HEK293 (cell line): Measurements from ENCODE around the gene USHBP1.

Experiments
- CTCF ChIA-PET: fragments of 350-600 bp; formaldehyde crosslinking; extraction: SDS; loops from one replicate; lab custom pipeline; 2021; ENCODE audit warnings: antibody characterized with exemption; lab: Yijun Ruan, JAX
- POLR2A ChIA-PET: fragments of 300-600 bp; formaldehyde crosslinking; extraction: SDS; loops from one replicate; lab custom pipeline; 2020; ENCODE audit warnings: antibody characterized with exemption, inconsistent platforms; lab: Yijun Ruan, JAX
- H3K27ac ChIP-seq: fragments of 200-500 bp; sonication (Bioruptor generic); 2 replicates; pipeline ENCODE4 v1.5.1; 2014; ENCODE audit warnings: low read depth, low read length, control low read depth, inconsistent platforms; ENCODE audit errors: extremely low read depth
- H3K36me3 ChIP-seq, 2 experiments: fragments of 200-500 bp in 1 of 2; sonication (Bioruptor generic) in 1 of 2; 1 replicate in 1 of 2; 2 replicates in 1 of 2; pipeline ENCODE4 v1.5.1; 2014 to 2017; ENCODE audit warnings: inconsistent platforms in 2 of 2, low read length in 2 of 2; ENCODE audit not compliant: control insufficient read depth in 2 of 2, insufficient read depth in 1 of 2
- H3K4me1 ChIP-seq: fragments of 200-500 bp; sonication (Bioruptor generic); 2 replicates; pipeline ENCODE4 v1.5.1; 2014; ENCODE audit warnings: mild to moderate bottlenecking, low read length, inconsistent platforms; ENCODE audit not compliant: control insufficient read depth, insufficient read depth
- H3K4me3 ChIP-seq: 2 replicates; pipeline ENCODE4 v1.5.1; 2011; ENCODE audit warnings: low read depth, mild to moderate bottlenecking, control low read depth, low read length, moderate library complexity
- H3K9me3 ChIP-seq: fragments of 200-500 bp; sonication (Bioruptor generic); 2 replicates; pipeline ENCODE4 v1.5.1; 2014; ENCODE audit warnings: low read depth, low read length, inconsistent platforms; ENCODE audit not compliant: control insufficient read depth, insufficient read depth
- BCL11A ChIP-seq: fragments of 450-650 bp; formaldehyde crosslinking; IDR thresholded peaks from 2 replicates; pipeline ENCODE4 v1.5.1; 2016; ENCODE audit warnings: low read depth, missing biosample characterization, missing genetic modification characterization
- GLIS2 ChIP-seq: fragments of 450-650 bp; formaldehyde crosslinking; IDR thresholded peaks from 2 replicates; pipeline ENCODE4 v1.5.1; 2016; ENCODE audit warnings: missing biosample characterization, missing genetic modification characterization
- INSM2 ChIP-seq: fragments of 450-650 bp; formaldehyde crosslinking; IDR thresholded peaks from 2 replicates; pipeline ENCODE4 v1.5.1; 2016; ENCODE audit warnings: missing biosample characterization, missing genetic modification characterization
- KLF16 ChIP-seq: fragments of 450-650 bp; formaldehyde crosslinking; IDR thresholded peaks from 2 replicates; pipeline ENCODE4 v1.5.1; 2017; ENCODE audit warnings: missing biosample characterization, missing genetic modification characterization
- KLF7 ChIP-seq: fragments of 450-650 bp; formaldehyde crosslinking; IDR thresholded peaks from 2 replicates; pipeline ENCODE4 v1.5.1; 2016; ENCODE audit warnings: missing biosample characterization, missing genetic modification characterization, borderline replicate concordance
- KLF9 ChIP-seq: fragments of 450-650 bp; formaldehyde crosslinking; IDR thresholded peaks from 2 replicates; pipeline ENCODE4 v1.5.1; 2016; ENCODE audit warnings: missing biosample characterization, missing genetic modification characterization, low read depth
- SCRT1 ChIP-seq: fragments of 450-650 bp; formaldehyde crosslinking; IDR thresholded peaks from 2 replicates; pipeline ENCODE4 v1.5.1; 2016; ENCODE audit warnings: missing biosample characterization, missing genetic modification characterization, borderline replicate concordance
- TCF7L2 ChIP-seq: IDR thresholded peaks from 2 replicates; pipeline ENCODE4 v1.6.1; 2011; ENCODE audit warnings: low read depth, mild to moderate bottlenecking, inconsistent platforms, low read length, moderate library complexity, borderline replicate concordance
- ZBTB48 ChIP-seq: fragments of 450-650 bp; formaldehyde crosslinking; IDR thresholded peaks from 2 replicates; pipeline ENCODE4 v1.5.1; 2016; ENCODE audit warnings: missing biosample characterization, missing genetic modification characterization
- ZEB2 ChIP-seq: fragments of 450-650 bp; formaldehyde crosslinking; IDR thresholded peaks from 2 replicates; pipeline ENCODE4 v1.5.1; 2016; ENCODE audit warnings: missing biosample characterization, missing genetic modification characterization
- ZIC2 ChIP-seq: fragments of 450-650 bp; formaldehyde crosslinking; IDR thresholded peaks from 2 replicates; pipeline ENCODE4 v1.5.1; 2016; ENCODE audit warnings: missing biosample characterization, missing genetic modification characterization
- ZNF146 ChIP-seq: fragments of 450-650 bp; formaldehyde crosslinking; IDR thresholded peaks from 2 replicates; pipeline ENCODE4 v1.5.1; 2016; ENCODE audit warnings: missing biosample characterization, missing genetic modification characterization
- ZNF16 ChIP-seq: fragments of 450-650 bp; formaldehyde crosslinking; IDR thresholded peaks from 2 replicates; pipeline ENCODE4 v1.5.1; 2016; ENCODE audit warnings: low read depth, missing biosample characterization, missing genetic modification characterization
- ZNF18 ChIP-seq: fragments of 450-650 bp; formaldehyde crosslinking; IDR thresholded peaks from 2 replicates; pipeline ENCODE4 v1.5.1; 2016; ENCODE audit warnings: missing biosample characterization, missing genetic modification characterization
- ZNF335 ChIP-seq: fragments of 450-650 bp; formaldehyde crosslinking; conservative IDR thresholded peaks from 2 replicates; pipeline ENCODE4 v1.5.1; 2016; ENCODE audit warnings: missing biosample characterization, missing genetic modification characterization
- ZNF341 ChIP-seq: fragments of 450-650 bp; formaldehyde crosslinking; IDR thresholded peaks from 2 replicates; pipeline ENCODE4; 2016; ENCODE audit warnings: low read depth, missing biosample characterization, missing genetic modification characterization
- ZNF362 ChIP-seq: fragments of 450-650 bp; formaldehyde crosslinking; IDR thresholded peaks from 2 replicates; pipeline ENCODE4 v1.5.1; 2016; ENCODE audit warnings: missing biosample characterization, missing genetic modification characterization
- ZNF423 ChIP-seq: fragments of 450-650 bp; formaldehyde crosslinking; IDR thresholded peaks from 2 replicates; pipeline ENCODE4 v1.5.1; 2016; ENCODE audit warnings: missing biosample characterization, missing genetic modification characterization
- ZNF433 ChIP-seq: fragments of 450-650 bp; formaldehyde crosslinking; IDR thresholded peaks from 2 replicates; pipeline ENCODE4 v1.5.1; 2016; ENCODE audit warnings: missing biosample characterization, missing genetic modification characterization, low read depth
- ZNF580 ChIP-seq: fragments of 450-650 bp; formaldehyde crosslinking; IDR thresholded peaks from 2 replicates; pipeline ENCODE4 v1.5.1; 2016; ENCODE audit warnings: missing biosample characterization, missing genetic modification characterization
- ZNF621 ChIP-seq: fragments of 450-650 bp; formaldehyde crosslinking; IDR thresholded peaks from 2 replicates; pipeline ENCODE4 v1.5.1; 2017; ENCODE audit warnings: missing biosample characterization, missing genetic modification characterization
- ZNF76 ChIP-seq: fragments of 450-650 bp; formaldehyde crosslinking; IDR thresholded peaks from 2 replicates; pipeline ENCODE4; 2016; ENCODE audit warnings: low read depth, missing biosample characterization, missing genetic modification characterization, borderline replicate concordance
- ZXDB ChIP-seq: fragments of 450-650 bp; formaldehyde crosslinking; IDR thresholded peaks from 2 replicates; pipeline ENCODE4 v1.5.1; 2016; ENCODE audit warnings: missing biosample characterization, missing genetic modification characterization
- TF ChIP-seq, protein P1 (sequence below): fragments of 450-650 bp; formaldehyde crosslinking; IDR thresholded peaks from 2 replicates; pipeline ENCODE4 v1.5.1; 2016; ENCODE audit warnings: missing biosample characterization, missing genetic modification characterization
- TF ChIP-seq, protein P2 (sequence below): fragments of 450-650 bp; formaldehyde crosslinking; IDR thresholded peaks from 2 replicates; pipeline ENCODE4; 2016; ENCODE audit warnings: missing biosample characterization, missing genetic modification characterization
- TF ChIP-seq, protein P3 (sequence below): fragments of 450-650 bp; formaldehyde crosslinking; IDR thresholded peaks from 2 replicates; pipeline ENCODE4 v1.5.1; 2016; ENCODE audit warnings: missing biosample characterization, missing genetic modification characterization, low read depth

The USHBP1 gene

GRCh38 chr19:17234911-17235299, 29.6 kb downstream of the USHBP1 start:
- peaks cover 18 to 56% of the 10 kb centered on the region in 2 experiments; a peak in 2 of 3 replicates for H3K36me3 ChIP-seq
- ChIA-PET POLR2A (interaction anchor here (0.5 to 3.5 kb wide), 8 partner anchors 8 to 274 kb away, joined by 3 to 25 read pairs (median 5); partner anchors contain the start of genes BABAM1, OCEL1 and USE1), CTCF (interaction anchor here (0.5 to 1.6 kb wide), 5 partner anchors 14 to 167 kb away, joined by 3 to 5 read pairs (median 3); no protein-coding TSS in a partner anchor)
- H3K4me3 ChIP-seq = peak overlapping the region; percentile 55
- peaks cover 11% of the 10 kb centered on the region for H3K4me1 ChIP-seq
- no peaks in the 10 kb centered on the region for H3K9me3 ChIP-seq
- H3K27ac ChIP-seq = peak overlapping the region; percentile 69; the same call in 1 of the 2 replicates
- no peak for TF ChIP-seq ZNF341 (tag by site-specific recombination)
- TF ChIP-seq ZNF621 (tag by site-specific recombination) = no peak
- no peak for TF ChIP-seq SCRT1 (tag by site-specific recombination)
- TF ChIP-seq ZNF423 (tag by site-specific recombination) = no peak
- TF ChIP-seq GLIS2 (tag by site-specific recombination) = peak; percentile 89
- TF ChIP-seq, protein P1, sequence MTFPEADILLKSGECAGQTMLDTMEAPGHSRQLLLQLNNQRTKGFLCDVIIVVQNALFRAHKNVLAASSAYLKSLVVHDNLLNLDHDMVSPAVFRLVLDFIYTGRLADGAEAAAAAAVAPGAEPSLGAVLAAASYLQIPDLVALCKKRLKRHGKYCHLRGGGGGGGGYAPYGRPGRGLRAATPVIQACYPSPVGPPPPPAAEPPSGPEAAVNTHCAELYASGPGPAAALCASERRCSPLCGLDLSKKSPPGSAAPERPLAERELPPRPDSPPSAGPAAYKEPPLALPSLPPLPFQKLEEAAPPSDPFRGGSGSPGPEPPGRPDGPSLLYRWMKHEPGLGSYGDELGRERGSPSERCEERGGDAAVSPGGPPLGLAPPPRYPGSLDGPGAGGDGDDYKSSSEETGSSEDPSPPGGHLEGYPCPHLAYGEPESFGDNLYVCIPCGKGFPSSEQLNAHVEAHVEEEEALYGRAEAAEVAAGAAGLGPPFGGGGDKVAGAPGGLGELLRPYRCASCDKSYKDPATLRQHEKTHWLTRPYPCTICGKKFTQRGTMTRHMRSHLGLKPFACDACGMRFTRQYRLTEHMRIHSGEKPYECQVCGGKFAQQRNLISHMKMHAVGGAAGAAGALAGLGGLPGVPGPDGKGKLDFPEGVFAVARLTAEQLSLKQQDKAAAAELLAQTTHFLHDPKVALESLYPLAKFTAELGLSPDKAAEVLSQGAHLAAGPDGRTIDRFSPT (tag by site-specific recombination) = no peak
- peak; percentile 71; the same call in 1 of the 2 replicates for TF ChIP-seq ZNF580
- TF ChIP-seq, protein P2, sequence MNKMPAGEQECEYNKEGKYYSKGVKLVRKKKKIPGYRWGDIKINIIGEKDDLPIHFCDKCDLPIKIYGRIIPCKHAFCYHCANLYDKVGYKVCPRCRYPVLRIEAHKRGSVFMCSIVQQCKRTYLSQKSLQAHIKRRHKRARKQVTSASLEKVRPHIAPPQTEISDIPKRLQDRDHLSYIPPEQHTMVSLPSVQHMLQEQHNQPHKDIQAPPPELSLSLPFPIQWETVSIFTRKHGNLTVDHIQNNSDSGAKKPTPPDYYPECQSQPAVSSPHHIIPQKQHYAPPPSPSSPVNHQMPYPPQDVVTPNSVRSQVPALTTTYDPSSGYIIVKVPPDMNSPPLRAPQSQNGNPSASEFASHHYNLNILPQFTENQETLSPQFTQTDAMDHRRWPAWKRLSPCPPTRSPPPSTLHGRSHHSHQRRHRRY (tag by site-specific recombination) = no peak
- peak; percentile 59 for TF ChIP-seq ZIC2 (tag by site-specific recombination)
- no peak for TF ChIP-seq ZNF18 (tag by site-specific recombination)
- peak; percentile 90 for TF ChIP-seq KLF9 (tag by site-specific recombination)
- TF ChIP-seq KLF7 (tag by site-specific recombination) = no peak
- TF ChIP-seq ZNF16 (tag by site-specific recombination) = no peak
- no peak for TF ChIP-seq ZNF362 (tag by site-specific recombination)
- TF ChIP-seq ZXDB = peak; percentile 26; the same call in 1 of the 2 replicates
- TF ChIP-seq ZNF433 (tag by site-specific recombination) = no peak
- peak; percentile 50; the same call in 1 of the 2 replicates for TF ChIP-seq BCL11A (tag by site-specific recombination)
- TF ChIP-seq, protein P3, sequence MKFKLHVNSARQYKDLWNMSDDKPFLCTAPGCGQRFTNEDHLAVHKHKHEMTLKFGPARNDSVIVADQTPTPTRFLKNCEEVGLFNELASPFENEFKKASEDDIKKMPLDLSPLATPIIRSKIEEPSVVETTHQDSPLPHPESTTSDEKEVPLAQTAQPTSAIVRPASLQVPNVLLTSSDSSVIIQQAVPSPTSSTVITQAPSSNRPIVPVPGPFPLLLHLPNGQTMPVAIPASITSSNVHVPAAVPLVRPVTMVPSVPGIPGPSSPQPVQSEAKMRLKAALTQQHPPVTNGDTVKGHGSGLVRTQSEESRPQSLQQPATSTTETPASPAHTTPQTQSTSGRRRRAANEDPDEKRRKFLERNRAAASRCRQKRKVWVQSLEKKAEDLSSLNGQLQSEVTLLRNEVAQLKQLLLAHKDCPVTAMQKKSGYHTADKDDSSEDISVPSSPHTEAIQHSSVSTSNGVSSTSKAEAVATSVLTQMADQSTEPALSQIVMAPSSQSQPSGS (tag by site-specific recombination) = no peak
- peak; percentile 92 for TF ChIP-seq ZBTB48 (tag by site-specific recombination)
- peak; percentile 44; the same call in 1 of the 2 replicates for TF ChIP-seq ZEB2 (tag by site-specific recombination)
- peak; percentile 78 for TF ChIP-seq ZNF335
- TF ChIP-seq TCF7L2 = no peak
- peak; percentile 70 for TF ChIP-seq ZNF76 (tag by site-specific recombination)
- peak; percentile 42; the same call in 1 of the 2 replicates for TF ChIP-seq KLF16 (tag by site-specific recombination)
- TF ChIP-seq ZNF146 (tag by site-specific recombination) = no peak
- TF ChIP-seq INSM2 = no peak
